NCI-H526 (cell line): ENCODE measurements around the gene RPS25.
"Not testable (repeated sequence)": the region's sequence is repeated elsewhere in the genome, so short reads cannot be mapped to it uniquely, and the experiment has no call there.

Experiments used
- DNase-seq, 2 experiments: peaks; one replicate each; lab custom pipeline; 2025; lab: John Stamatoyannopoulos, UW

Gene RPS25

DNA sequence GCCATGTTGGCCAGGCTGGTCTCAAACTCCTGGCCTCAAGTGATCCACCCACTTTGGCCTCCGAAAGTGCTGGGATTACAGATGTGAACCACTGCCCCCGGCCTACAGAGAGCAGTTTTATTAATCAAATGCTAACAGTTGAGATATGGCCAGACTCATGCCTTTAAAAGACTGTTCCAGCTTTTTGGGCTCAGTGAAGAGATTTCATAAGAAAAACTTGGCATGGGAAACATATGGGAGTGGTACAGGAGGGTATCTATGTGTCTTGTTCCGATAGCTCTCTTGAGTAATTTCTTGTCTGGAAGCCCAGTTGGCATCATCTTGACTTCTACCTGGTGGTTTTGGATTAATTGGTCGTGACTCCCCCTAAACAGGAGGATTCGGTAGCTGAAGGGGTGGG lies 20.7 kb upstream of the RPS25 start:
- no peak for DNase-seq

DNA sequence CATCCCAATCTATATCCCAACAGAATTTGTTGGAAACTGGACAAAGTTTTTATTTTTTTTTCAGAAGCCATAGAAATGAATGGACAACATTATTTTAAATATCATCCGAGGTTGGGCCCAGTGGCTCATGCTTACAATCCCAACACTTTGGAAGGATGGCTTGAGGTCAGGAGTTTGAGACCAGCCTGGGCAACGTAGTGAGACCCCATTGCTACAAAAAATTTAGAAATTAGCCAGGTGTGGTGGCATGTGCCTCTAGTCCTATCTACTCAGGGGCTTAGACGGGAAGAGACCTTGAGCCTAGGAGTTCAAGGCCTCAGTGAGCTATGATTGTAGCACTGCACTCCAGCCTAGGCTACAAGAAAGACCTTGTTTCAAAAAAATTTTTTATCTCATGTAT lies 16.7 kb upstream of the RPS25 start:
- DNase-seq, result no peak

DNA sequence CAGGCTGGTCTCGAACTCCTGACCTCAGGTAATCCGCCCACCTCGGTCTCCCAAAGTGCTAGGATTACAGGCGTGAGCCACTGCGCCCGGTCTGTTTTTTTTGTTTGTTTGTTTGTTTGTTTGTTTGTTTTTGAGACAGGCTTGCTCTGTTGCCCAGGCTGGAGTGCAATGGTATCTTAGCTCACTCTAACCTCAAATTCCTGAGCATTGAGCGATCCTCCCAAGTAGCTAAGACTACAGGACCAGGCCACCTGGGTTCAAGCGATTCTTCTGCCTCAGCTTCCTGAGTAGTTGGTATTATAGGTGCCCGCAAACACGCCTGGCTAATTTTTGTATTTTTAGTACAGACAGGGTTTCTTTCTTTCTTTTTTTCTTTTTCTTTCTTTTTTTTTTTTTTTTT lies 15.3 kb upstream of the RPS25 start:
- not testable (repeated sequence) for DNase-seq

DNA sequence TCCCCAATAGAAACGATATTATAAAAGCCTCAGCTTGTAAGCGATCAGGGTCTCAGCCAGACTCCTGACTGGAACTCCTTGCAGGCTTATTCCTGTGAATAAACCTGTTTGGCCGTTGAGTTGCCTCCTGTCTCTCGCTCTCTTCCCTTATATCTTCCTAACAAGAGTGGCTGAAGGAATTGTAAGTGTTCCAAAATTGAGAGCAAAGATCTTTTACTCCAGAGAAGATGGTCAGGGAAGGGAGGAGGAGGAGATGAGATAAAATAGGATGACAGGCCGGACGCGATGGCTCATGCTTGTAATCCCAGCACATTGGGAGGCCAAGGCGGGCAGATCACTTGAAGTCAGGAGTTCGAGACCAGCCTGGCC lies 13.8 kb upstream of the RPS25 start:
- DNase-seq, result peak in 1 of 2 experiments; percentile 30

DNA sequence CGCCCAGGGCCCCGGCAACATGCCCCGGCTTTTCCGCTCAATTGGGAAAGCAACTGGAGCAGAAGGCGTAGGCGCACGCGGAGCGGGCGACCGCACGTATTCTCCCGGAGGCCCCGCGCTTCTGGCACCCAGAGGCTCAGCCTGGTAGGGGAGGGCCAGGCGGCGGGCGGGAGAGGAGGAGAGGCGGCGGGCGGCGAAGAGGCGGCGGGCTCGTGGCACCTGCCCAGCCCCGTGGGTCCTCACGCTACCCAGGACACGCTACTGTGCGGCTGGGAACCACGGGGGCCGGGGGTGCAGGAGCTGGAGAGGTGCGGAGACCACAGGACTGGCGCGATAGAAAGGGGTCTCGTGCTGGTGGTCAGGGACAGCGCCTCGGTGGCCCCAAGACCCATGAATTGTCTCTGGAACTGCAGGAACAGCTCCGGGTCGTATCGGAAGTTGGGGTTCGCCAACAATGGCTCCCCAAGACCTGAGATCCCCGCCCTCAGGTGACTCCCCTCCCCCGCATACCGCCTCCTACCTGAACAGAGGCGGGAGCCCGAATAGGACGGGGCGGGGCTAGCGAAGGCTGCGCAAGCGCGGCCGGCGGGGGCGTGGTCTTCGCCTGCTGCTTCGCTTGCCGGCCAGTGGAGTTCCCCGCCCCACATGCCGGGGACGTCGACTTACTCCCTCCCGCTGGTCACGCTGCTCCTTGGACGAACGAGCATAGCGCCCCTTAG lies 12.3 kb upstream of the RPS25 start, which contains the start of gene SLC37A4:
TSS of gene SLC37A4 (minus strand) at position 549 of the 719 bp plus-strand sequence.
- DNase-seq, result peak; percentile 99 to 100

DNA sequence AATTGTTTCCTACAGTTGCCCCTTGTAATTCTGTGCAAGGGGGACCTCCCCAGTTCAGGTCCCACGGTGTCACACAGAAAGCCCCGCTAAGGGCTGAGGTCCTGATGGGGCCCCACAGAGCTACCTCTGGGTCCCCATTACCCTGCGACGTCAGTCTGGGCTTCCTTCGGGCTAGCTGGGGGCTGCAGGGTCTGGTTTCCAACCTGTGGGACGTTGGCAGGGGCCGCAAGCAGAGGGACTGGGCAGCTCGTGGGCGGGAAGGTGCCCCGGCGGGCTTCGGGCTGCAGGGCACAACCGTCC lies 11.8 kb upstream of the RPS25 start:
- DNase-seq, result no peak

DNA sequence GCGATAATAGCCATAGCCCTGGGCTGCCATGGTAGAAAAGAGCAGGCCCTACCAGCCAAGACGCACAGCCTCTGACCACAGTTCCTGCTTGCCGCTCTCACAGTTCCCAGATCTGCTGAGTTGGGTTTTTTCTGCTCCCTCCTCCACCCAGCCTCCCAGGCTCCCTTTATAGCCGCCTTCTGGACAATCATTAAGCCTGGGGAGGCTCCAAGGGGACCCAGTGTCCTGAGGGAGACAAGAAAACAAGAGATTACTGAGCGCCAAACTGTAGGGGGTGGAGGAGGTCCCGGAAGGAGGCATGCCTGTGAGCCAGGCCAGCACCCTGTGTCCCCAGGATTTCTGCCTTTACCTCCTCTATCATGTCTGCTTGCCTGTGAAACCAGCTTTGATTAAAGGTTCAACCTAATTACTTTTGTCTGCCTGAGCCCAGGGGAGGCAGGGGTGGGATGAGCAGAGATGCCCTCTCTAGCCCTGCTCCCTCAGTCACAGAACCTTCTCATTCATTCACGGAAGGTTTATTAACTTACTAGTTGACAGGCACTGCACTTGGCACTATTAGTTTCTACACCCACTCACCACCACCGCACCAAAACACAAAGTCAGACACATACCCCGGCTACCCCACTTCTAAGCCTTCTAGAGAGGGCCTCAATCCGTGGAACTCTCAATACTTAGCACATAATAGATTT lies 11.3 kb upstream of the RPS25 start:
- peak in 1 of 2 experiments; percentile 65 for DNase-seq

DNA sequence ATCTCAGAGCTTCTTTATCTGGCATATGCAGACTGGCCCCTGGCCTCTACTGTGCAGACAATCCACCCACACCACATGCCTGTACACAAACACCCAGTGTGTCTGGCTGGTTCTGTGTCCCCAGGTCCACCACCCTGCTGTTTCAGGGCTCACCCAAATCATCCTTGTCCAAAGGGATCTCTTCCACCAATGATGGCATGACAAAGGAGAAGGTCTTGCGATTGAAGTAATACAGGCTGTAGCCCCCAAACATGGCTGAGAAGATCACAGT lies 10.9 kb upstream of the RPS25 start:
- DNase-seq, result no peak

DNA sequence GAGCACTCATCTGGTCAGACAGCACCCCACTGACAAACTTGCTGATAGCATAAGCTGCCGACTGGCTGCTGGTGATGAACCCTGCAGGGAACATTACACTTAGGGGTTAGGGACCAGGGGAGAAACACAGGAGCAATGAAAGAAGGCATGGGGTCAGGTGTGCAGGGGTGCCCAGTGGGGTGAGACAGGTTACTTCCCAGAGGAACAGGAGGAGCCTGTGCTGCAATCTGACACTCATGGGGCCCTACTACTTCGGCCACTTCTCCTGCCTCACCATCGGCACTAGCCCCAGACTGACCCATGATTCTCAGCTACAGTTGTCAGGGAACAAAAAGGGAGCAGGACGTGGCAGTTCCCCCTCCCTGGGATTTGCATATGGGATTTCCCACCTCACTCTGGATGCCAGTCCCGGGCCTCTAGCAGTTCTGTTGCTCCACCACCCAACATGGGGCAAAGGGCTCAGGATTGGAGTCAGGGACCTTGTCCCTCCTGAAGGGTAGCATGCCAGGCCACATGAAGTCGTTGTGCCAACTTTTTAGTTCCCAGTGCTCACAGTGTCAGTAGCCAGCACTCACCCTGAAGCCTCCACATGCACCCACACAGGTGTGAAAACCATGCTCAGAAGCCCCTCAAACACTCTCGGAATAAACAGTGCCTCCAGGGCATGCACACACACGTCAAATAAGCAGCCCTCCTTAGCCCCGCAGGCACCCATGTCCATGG lies 10.4 kb upstream of the RPS25 start:
- DNase-seq, result peak in 1 of 2 experiments; percentile 59

DNA sequence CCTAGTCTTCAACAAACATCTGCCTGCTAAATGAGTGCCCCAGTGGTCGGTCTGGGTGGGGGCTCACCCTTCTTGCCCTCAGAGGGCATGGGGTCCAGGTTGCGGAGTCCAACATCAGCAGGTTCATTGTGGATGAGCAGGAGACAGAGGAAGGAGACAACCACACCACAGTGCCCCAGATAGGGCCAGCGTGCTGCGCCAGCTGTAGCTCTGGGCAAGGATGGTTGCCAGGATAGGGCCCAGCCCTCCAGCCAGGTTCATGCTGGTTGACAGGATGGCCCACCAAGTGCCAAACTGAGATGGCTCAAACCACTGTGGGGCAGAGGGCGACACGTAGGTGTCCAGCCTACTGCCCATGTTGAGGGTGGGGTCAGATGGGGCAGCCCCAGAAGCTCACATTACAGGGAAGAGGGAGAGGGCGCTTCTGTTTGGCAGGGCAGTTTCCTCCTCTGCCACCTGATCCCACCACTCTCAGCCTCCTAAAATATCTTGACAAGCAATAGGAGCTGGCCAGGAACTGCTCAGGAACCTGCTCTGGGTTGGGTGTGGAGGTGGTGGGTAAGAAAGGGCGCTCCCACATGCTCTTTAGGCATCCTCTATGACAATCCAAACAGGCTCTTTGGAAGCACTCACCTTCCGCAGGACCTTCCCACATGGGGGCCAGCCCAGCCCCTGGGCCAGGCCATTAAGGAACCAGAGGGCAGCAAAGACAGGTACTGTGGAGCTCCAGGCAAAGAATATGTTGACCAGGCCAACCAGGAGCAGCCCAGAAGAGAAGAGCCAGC lies 9.6 kb upstream of the RPS25 start:
- DNase-seq, result no peak

DNA sequence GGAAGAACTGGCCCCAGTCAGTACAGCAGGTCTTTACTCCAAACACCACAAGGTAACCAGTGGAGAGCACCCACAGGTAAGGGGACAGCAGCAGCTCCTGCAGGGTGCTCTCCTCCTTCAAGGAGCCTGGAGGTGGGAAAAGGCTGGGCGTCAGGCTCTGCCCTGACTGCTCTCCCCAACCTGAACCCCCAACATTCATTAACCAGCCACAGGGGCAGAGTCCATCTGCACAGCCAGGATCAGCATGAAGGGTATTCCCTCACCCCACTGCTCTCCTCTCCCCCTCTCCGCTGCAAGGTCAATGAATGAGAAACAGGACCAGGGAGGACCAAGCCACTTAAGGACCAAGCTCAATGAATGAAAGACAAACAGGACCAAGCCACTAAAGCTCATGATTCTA lies 8.8 kb upstream of the RPS25 start:
- DNase-seq, result no peak

DNA sequence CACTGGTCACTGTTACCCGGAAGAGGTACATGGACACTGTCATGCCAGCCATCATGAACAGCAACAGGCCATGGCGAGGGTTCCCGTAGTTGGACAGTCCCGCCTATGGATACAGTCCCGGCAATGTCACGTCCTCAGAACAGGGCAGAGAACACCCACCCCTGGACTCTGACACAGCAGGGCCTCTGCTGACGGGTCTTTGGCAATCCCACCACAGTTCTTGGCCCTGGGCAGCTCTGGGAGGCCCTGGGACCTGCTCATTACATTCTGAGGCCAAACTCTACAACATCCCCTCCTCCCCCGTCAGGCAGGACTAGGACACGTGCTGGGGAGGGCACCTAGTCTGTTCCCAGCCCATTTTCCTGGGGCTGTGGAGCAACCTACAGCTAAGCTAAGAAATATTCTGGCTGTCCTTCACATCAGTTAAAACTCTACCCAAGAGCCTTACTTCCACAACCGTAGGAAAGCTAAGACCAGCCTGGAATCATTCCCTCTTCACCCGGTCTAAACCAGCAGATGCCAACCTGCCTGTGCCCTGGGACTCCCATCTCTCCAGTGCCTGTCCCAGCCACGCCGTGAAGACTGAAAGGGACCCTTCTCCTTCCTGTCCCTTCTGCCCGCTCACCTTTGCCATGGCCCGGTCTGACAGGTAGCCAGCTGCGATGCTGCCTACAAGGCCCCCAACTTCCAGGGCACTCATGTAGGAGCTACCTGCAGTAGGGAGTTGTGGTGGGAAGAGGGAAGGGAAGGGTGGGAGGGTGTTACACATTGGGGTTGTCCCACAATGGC lies 8.0 kb upstream of the RPS25 start:
- no peak for DNase-seq

DNA sequence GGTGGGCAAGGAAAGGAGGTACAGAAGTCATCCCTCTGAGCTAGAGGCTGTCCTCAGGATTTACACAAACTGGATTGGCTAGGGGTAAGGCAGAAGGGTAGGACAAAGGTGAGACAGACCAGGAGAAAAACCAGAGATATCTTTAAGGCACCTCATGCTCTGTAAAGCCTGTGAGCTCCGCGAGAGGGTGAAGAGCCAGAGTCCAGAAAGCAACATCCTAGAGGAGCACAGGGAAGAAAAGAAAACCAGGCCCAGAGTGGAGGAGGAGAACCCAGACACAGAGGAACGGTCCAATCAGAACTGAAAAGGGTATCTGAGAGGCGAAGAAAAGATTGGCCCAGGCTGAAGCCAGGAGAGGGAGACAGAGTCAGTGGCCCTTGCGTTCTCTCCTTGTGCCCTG lies 7.4 kb upstream of the RPS25 start:
- DNase-seq, result no peak

DNA sequence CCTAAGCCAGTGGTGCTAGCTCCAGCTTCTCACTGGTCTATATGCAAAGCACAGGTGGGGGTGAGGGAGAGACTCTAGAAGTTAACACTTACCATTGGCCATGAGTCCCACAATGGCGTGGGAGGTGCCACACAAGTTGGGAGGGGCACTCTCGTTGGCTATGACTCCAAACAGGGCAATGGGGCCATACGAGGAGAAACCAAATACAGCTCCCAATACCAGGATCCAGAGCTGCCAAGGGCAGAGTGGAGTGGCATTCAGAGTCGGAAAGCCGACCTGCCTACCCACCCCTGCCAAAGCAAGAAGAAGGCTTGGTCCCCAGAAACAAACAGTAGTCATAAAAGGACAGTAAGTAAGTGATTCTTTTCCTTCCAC lies 6.9 kb upstream of the RPS25 start:
- peak in 1 of 2 experiments; percentile 21 for DNase-seq

DNA sequence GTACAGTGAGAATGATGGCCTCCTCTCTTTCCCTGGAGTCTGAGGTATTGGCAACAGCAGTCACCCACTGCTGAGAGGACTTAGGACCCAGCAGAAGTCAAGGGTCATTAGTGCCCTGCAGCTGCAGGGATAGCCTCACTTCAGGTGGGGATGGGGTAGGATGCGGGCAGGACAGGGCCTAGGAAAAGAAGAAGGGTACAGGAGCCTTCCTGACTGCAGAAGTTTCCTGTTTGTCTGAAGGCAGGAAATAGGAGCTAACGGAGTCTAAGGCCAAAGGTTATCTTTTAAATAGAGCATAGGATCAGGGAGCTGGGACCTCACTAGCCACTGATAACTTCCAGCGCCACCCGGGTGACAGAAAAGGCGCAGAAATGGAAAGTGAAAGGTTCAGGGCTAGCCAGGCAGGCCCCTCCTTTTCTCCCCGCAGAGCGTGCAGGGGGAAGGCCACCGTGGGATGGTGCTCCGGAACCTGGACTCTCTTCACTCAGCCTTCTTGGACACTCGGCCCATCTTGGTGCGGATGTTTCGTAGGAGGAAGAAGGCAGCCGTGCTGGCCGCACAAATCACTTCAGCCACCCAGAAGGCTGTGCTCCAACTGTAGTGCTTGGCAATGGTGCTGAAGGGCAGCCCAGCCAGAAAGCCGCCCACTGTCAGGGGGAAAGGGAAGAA lies 6.4 kb upstream of the RPS25 start:
- DNase-seq, result no peak

DNA sequence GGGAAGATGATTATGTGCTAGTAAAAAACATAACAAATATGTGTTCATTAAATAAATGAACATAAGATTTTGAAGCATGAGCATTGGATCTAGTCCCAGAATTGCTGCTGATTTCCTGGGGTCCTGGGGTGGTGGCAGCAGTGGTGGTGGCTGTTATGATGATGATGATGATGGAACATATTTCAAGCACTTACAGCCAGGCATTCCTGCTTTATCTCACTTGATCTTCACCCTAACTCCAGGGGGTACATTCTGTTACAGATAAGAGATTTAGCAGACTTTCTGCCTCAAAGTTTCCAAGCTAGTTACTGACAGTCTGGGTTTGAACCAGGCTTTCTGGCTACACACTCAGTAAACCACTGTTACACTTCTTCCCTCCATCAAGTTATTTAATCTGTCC lies 5.6 kb upstream of the RPS25 start:
- DNase-seq, result no peak

DNA sequence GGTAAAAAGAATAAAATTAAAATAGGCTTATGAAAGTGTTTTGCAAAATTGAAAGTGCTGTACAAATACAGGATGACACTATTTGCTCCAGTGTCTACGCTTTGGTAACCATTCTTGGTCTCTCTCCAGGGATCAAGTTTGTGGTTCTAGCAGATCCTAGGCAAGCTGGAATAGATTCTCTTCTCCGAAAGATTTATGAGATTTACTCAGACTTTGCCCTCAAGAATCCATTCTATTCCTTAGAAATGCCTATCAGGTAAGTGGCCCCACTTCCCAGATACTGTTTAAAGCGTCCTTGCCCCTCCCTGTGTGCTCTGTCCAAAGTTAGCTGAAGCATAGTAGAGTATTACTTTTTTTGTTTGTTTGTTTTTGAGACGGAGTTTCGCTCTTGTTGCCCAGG lies 3.5 kb upstream of the RPS25 start:
- no peak for DNase-seq

DNA sequence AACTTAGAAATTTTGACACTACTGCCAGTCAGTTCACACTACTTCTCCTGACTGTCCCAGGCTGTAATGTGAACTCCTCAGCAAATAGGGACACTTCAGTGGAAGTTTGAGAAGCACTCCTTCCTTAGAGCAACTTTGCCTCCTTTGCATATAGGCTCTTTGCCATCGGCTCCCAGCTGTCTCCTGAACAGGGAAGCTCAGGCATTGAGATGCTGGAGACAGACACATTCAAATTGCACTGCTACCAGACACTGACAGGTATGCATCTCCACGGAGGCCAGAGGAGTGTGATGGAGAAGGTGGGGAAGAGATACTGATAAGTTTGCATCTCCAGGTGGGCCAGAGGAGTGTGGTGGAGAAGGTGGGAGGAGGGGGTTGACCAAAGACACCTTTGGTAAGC lies 1.9 kb upstream of the RPS25 start:
- peak; percentile 45 to 51 for DNase-seq

DNA sequence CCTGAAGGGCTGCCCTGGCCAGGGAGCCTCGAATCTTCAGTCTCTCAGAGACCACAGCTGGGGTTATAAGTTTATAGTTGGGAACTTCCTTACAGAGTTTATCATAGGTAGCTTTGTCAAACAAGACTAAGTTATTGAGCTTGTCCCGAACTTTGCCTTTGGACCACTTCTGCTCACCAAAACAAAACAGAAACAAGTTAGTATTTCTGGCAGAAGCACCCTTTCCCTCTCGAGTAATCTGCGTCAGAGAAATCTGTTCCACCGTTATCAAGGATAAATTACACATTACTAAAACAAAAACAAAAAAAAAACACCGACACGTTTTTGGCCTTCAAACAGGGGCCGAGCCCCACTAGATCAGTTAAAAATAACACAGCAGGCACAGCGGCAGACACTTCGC lies 766 bp downstream of the RPS25 start:
- DNase-seq, result not testable (repeated sequence)

DNA sequence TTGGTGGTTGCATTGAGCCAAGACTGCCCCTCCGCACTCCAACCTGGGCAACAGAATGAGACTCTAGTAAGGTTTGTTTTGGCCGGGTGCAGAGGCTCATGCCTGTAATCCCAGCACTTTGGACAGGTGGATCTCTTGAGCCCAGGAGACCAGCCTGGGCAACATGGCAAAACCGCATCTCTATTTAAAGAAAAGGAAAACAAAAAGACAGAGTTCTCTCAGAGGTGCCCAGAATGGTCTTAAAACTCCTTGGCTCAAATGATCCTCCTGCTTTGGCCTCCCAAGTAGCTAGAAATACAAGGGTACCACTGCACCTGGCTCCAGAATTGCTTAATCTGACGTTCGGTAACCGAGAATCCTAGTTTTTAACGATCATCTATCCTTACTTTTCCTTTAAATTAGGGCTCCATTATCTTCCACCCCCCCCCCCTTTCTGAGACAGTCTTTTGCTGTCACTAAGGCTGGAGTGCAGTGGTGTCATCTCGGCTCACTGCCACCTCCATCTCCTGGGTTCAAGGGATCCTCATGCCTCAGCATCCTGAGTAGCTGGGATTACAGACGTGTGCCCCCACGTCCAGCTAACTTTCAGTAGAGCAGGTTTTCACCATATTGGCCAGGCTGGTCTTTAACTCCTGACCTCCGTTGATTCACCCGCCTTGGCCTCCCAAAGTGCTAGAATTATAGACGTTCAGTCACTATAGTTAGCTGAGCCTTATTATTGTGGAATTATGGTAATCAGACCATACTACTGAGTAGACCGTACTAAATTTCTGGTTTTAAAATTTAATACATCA lies 1.7 kb downstream of the RPS25 start:
- no peak for DNase-seq
